BE2C (cell line): Measurements from ENCODE around the gene RNF31.
A peak's percentile ranks its signal among the peaks of the same experiment; 100 is the strongest.

Experiments
- DNase-seq: peaks from one replicate; pipeline ENCODE4 v3.0.0-alpha.2; 2020
- H3K27me3 ChIP-seq: fragments of 250-450 bp; sonication (Bioruptor Pico); 2 replicates; pipeline ENCODE4 v1.5.1; 2020; ENCODE audit warnings: mild to moderate bottlenecking
- H3K36me3 ChIP-seq: fragments of 250-450 bp; sonication (Bioruptor Pico); 2 replicates; pipeline ENCODE4 v1.5.1; 2020; ENCODE audit warnings: mild to moderate bottlenecking
- H3K4me1 ChIP-seq: fragments of 250-450 bp; sonication (Bioruptor Pico); 2 replicates; pipeline ENCODE4 v1.5.1; 2020
- H3K4me3 ChIP-seq: 2 replicates; pipeline ENCODE4 v1.5.1; 2011; ENCODE audit warnings: low read depth, low read length
- H3K9me3 ChIP-seq: fragments of 250-450 bp; sonication (Bioruptor Pico); 2 replicates; pipeline ENCODE4 v1.5.1; 2020
- TF ChIP-seq, protein P1 (sequence below): IDR thresholded peaks from 2 replicates; pipeline ENCODE4 v1.5.1; 2012; ENCODE audit warnings: mild to moderate bottlenecking, low read depth, low read length

RNF31 gene

DNA sequence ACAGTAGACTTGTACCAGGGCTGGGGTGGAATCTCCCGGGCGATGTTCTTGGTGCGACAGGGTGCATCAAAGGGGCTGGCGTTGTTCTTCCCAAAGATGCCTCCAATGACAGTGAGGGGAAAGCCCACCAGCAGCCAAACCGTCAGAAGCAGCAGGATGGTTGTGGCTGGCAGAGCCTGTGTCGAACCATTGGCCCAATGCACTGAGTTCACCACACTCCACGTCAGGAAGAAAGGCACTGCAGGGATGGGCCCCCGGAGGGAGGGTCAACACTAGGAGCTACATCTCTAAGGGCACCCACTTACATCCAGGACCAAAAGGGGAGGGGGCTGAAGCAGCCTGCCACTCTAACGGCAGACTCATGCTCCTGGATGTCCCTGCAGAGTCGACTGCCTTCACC is 43.1 kb downstream of the RNF31 start:
- no peaks in the 10 kb centered on the region for H3K4me1 ChIP-seq

DNA sequence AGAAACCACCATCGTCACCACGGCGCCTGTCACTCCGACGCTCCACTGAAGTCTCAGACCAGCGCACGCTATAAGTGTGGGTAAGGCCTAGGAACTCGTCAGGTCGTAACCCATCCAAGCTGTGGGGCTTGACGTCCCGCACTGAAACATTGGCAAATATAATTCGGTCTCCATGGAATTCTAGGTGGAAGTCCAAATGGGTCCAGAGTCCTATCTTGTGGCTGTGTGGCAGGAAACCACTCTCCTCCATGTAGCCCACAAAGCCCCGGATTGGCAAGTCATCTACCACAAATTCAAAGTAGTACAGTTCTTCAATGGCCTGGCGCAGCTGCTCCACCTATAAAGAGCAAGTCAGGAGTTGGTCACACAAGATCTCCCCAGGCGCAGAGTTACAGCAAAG is 45.6 kb downstream of the RNF31 start:
- no peak for DNase-seq
- H3K27me3 ChIP-seq: no peaks in the 10 kb centered on the region
- no peak overlapping the region for H3K4me3 ChIP-seq
- TF ChIP-seq, protein P1, sequence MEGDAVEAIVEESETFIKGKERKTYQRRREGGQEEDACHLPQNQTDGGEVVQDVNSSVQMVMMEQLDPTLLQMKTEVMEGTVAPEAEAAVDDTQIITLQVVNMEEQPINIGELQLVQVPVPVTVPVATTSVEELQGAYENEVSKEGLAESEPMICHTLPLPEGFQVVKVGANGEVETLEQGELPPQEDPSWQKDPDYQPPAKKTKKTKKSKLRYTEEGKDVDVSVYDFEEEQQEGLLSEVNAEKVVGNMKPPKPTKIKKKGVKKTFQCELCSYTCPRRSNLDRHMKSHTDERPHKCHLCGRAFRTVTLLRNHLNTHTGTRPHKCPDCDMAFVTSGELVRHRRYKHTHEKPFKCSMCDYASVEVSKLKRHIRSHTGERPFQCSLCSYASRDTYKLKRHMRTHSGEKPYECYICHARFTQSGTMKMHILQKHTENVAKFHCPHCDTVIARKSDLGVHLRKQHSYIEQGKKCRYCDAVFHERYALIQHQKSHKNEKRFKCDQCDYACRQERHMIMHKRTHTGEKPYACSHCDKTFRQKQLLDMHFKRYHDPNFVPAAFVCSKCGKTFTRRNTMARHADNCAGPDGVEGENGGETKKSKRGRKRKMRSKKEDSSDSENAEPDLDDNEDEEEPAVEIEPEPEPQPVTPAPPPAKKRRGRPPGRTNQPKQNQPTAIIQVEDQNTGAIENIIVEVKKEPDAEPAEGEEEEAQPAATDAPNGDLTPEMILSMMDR: no peak
- peaks cover 14% of the 10 kb centered on the region for H3K36me3 ChIP-seq
- no peaks in the 10 kb centered on the region for H3K4me1 ChIP-seq
- H3K9me3 ChIP-seq: no peaks in the 10 kb centered on the region

More for the DNA sequence above, 43.1 kb downstream of the RNF31 start:
- no peak for DNase-seq
- TF ChIP-seq, protein P1: no peak
- no peaks in the 10 kb centered on the region for H3K9me3 ChIP-seq
- peaks cover 35% of the 10 kb centered on the region for H3K36me3 ChIP-seq
- H3K4me3 ChIP-seq: no peak overlapping the region
- H3K27me3 ChIP-seq: no peaks in the 10 kb centered on the region

- Histone ChIP-seq H3K4me3 (peak overlapping the region; percentile 94), H3K27me3 (no peaks in the 10 kb centered on the region), H3K4me1 (no peaks in the 10 kb centered on the region), H3K9me3 (no peaks in the 10 kb centered on the region), H3K36me3 (peaks cover 14% of the 10 kb centered on the region)
- DNase-seq: no peak
- TF ChIP-seq, protein P1: no peak
Observed at GRCh38 chr14:24194186-24194872, 47.0 kb downstream of the RNF31 start.

- TF ChIP-seq, protein P1: no peak
- Histone ChIP-seq H3K27me3 (no peaks in the 10 kb centered on the region), H3K36me3 (peaks cover 14% of the 10 kb centered on the region), H3K9me3 (no peaks in the 10 kb centered on the region), H3K4me3 (peak overlapping the region; percentile 94), H3K4me1 (no peaks in the 10 kb centered on the region)
- DNase-seq: no peak
Observed at GRCh38 chr14:24194873-24195185, 47.5 kb downstream of the RNF31 start.

DNA sequence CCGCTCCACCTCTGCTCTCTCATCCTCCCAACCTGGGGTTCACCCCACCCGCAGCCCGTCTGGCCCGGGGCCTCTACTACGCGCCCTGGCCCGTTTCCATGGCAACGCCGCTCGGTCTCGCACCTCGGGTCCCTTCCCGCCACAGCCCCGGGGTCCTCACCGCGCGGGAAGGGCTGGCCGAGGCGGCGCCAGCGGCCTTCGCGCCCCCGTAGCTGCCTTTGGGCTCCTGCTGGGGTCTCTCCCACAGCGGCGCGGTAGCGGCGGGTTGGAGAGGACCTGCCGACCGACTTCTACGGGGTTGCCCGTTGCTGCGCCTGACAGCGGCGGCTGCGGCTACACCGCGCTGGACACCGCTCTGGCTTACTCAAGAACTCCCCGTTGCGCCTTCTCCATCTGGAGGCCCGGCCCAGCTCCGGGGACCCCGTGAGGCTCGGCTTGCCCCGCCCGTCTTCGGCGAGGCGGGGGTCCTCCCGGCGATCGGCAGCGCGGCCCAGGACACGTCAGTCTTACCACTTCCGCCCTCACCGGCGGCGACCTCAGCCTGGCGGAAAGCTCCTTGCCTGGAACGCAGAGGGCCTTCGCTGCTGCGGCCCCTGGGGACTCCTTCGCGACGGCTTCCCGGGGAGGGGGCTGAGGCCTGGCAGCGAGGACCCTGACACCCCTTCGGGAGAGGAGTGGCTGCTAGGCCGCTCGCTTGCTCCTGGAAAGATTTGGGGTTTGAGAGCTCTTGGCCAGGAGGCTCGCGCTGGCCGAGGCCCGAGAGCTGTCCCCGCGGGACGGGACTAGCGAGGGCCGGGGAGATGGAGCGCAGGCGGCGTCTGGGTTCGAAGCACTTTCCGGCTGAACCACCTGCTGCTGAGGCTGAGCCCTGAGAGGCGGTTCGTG is 48.1 kb downstream of the RNF31 start, which contains the start of gene TM9SF1:
TM9SF1 (minus strand) TSS at position 256 of the 885 bp plus-strand sequence. CDS start 422 bp downstream, outside the sequence.
- Histone ChIP-seq H3K4me3 (peak within 1 kb of the TSS; percentile 94), H3K4me1 (no peaks in the 10 kb centered on the region), H3K27me3 (no peaks in the 10 kb centered on the region), H3K9me3 (no peaks in the 10 kb centered on the region), H3K36me3 (peaks cover 14% of the 10 kb centered on the region)
- TF ChIP-seq, protein P1: no peak
- peak; percentile 90 for DNase-seq
